Caco-2 (cell line): ENCODE results near the gene RASGEF1B. TPM values are rescaled to one million over a fixed set of nuclear protein-coding genes. Genes with fewer than 3 reads are reported as not detected.

Source experiments
- BruUV-seq: library from RNA; stranded (reverse); fragments of 400-500 nt; replicated peaks from 2 replicates; lab custom pipeline; 2021; lab: Mats Ljungman, UMichigan
- CTCF ChIA-PET: fragments of 300-600 bp; sonication (Branson Sonifier 250); formaldehyde crosslinking; loops from one replicate; lab custom pipeline; 2022; ENCODE audit warnings: antibody characterized with exemption; lab: Charles Lee
- POLR2A ChIA-PET: fragments of 300-600 bp; sonication (Branson Sonifier 250); formaldehyde crosslinking; loops from one replicate; lab custom pipeline; 2022; ENCODE audit warnings: antibody characterized with exemption; lab: Charles Lee
- DNase-seq, 2 experiments: peaks; one replicate each; pipeline versions ENCODE4 v3.0.0 to v3.0.0-alpha.2; 2020 to 2022
- H3K27me3 ChIP-seq: replicated peaks from 2 replicates; pipeline ENCODE4 v1.6.0; 2011; ENCODE audit warnings: low read length; ENCODE audit not compliant: control insufficient read depth, insufficient read depth
- H3K36me3 ChIP-seq: 2 replicates; pipeline ENCODE4 v1.5.1; 2011; ENCODE audit warnings: low read length; ENCODE audit not compliant: control insufficient read depth, insufficient read depth
- H3K4me1 ChIP-seq: fragments of 250-450 bp; sonication (Bioruptor Pico); 2 replicates; pipeline ENCODE4 v1.5.1; 2020; ENCODE audit warnings: mild to moderate bottlenecking
- H3K4me3 ChIP-seq: 2 replicates; pipeline ENCODE4 v1.5.1; 2011; ENCODE audit warnings: low read depth, mild to moderate bottlenecking, control low read depth, low read length
- H3K9me3 ChIP-seq: fragments of 250-450 bp; sonication (Bioruptor Pico); 2 replicates; pipeline ENCODE4 v1.5.1; 2020; ENCODE audit warnings: mild to moderate bottlenecking, moderate library complexity
- H3K27ac Mint-ChIP-seq: one replicate; pipeline ENCODE4 v1.8.0; 2022; ENCODE audit warnings: mixed read lengths; ENCODE audit not compliant: unreplicated experiment
- H3K27me3 Mint-ChIP-seq: one replicate; pipeline ENCODE4 v1.8.0; 2022; ENCODE audit warnings: mixed read lengths; ENCODE audit not compliant: insufficient read depth, unreplicated experiment
- H3K36me3 Mint-ChIP-seq: one replicate; pipeline ENCODE4 v1.8.0; 2022; ENCODE audit warnings: mild to moderate bottlenecking, mixed read lengths; ENCODE audit not compliant: insufficient read depth, unreplicated experiment
- H3K4me1 Mint-ChIP-seq: one replicate; pipeline ENCODE4 v1.8.0; 2022; ENCODE audit warnings: low read depth, mixed read lengths; ENCODE audit not compliant: unreplicated experiment
- H3K4me3 Mint-ChIP-seq: one replicate; pipeline ENCODE4 v1.8.0; 2022; ENCODE audit warnings: mild to moderate bottlenecking, moderate library complexity, mixed read lengths; ENCODE audit not compliant: unreplicated experiment
- H3K9me3 Mint-ChIP-seq: one replicate; pipeline ENCODE4 v1.8.0; 2022; ENCODE audit warnings: mixed read lengths; ENCODE audit not compliant: unreplicated experiment
- intact Hi-C: fragments of 100-400 bp; cut with micrococcal nuclease; formaldehyde crosslinking; loops from one replicate; pipeline ENCODE4 v1.10.0; 2022; ENCODE audit not compliant: unreplicated experiment
- total RNA-seq: library from RNA; stranded (reverse); gene quantifications from 2 replicates; pipeline ENCODE4 v1.2.3, GENCODE V29; 2022
- TF ChIP-seq, protein P1 (sequence below), 2 experiments: fragments of 200-600 bp in 1 of 2; IDR thresholded peaks; 1 replicate in 1 of 2; 2 replicates in 1 of 2; pipeline versions ENCODE4 v1.5.1 to v1.8.0; 2011 to 2022; ENCODE audit warnings: antibody characterized with exemption in 1 of 2, control low read depth in 1 of 2, inconsistent platforms in 1 of 2, low read depth in 1 of 2, low read length in 1 of 2, mild to moderate bottlenecking in 1 of 2, moderate library complexity in 1 of 2; ENCODE audit not compliant: insufficient read depth in 1 of 2, severe bottlenecking in 1 of 2, unreplicated experiment in 1 of 2

The RASGEF1B gene
- total RNA-seq, 1 experiment from 2014 or later: 32.3 TPM

GRCh38 chr4:81412946-81413495, 58.7 kb downstream of the RASGEF1B start:
- TF ChIP-seq, protein P1, sequence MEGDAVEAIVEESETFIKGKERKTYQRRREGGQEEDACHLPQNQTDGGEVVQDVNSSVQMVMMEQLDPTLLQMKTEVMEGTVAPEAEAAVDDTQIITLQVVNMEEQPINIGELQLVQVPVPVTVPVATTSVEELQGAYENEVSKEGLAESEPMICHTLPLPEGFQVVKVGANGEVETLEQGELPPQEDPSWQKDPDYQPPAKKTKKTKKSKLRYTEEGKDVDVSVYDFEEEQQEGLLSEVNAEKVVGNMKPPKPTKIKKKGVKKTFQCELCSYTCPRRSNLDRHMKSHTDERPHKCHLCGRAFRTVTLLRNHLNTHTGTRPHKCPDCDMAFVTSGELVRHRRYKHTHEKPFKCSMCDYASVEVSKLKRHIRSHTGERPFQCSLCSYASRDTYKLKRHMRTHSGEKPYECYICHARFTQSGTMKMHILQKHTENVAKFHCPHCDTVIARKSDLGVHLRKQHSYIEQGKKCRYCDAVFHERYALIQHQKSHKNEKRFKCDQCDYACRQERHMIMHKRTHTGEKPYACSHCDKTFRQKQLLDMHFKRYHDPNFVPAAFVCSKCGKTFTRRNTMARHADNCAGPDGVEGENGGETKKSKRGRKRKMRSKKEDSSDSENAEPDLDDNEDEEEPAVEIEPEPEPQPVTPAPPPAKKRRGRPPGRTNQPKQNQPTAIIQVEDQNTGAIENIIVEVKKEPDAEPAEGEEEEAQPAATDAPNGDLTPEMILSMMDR (IDR thresholded peaks at IDR 0.05; ENCODE audit: insufficient read depth in 1 of 2, low read depth in 1 of 2, low read length in 1 of 2, severe bottlenecking in 1 of 2, unreplicated experiment in 1 of 2): no peak
- Mint-ChIP-seq H3K36me3 (no peaks in the 10 kb centered on the region), H3K9me3 (peaks cover 19% of the 10 kb centered on the region), H3K27me3 (no peaks in the 10 kb centered on the region), H3K4me1 (no peaks in the 10 kb centered on the region), H3K4me3 (no peak overlapping the region), H3K27ac (no peak overlapping the region)
- no peak for DNase-seq
- no peak overlapping the region for H3K4me3 ChIP-seq
- CTCF ChIA-PET: no interaction called here
- no peaks in the 10 kb centered on the region for H3K9me3 ChIP-seq
- POLR2A ChIA-PET: no interaction called here
- intact Hi-C loops: no loop called here
- no peaks in the 10 kb centered on the region for H3K27me3 ChIP-seq
- H3K36me3 ChIP-seq: no peaks in the 10 kb centered on the region
- BruUV-seq: no TSS peak
- H3K4me1 ChIP-seq: no peaks in the 10 kb centered on the region

DNA sequence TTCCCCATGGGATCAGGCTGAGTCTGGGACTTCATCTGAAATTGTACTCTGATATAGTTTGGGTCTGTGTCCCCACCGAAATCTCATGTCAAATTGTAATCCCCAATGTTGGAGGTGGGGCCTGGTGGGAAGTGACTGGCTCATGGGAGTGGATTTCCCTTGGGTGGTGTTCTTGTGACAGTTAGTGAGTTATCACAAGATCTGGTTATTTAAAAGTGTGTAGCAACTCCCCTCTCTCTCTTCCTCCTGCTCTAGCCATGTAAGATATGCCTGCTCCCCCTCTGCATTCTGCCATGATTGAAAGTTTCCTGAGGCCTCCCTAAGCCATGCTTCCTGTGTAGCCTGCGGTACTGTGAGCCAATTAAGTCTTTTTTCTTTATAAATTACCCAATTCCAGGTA, 61.0 kb downstream of the RASGEF1B start:
- Histone ChIP-seq H3K4me3 (no peak overlapping the region), H3K9me3 (no peaks in the 10 kb centered on the region), H3K27me3 (no peaks in the 10 kb centered on the region), H3K36me3 (no peaks in the 10 kb centered on the region), H3K4me1 (no peaks in the 10 kb centered on the region)
- no peak overlapping the region for H3K27ac Mint-ChIP-seq
- no peaks in the 10 kb centered on the region for H3K36me3 Mint-ChIP-seq
- ChIA-PET CTCF (no interaction called here), POLR2A (no interaction called here)
- no peak overlapping the region for H3K4me3 Mint-ChIP-seq
- TF ChIP-seq, protein P1 (IDR thresholded peaks at IDR 0.05; ENCODE audit: insufficient read depth in 1 of 2, low read depth in 1 of 2, low read length in 1 of 2, severe bottlenecking in 1 of 2, unreplicated experiment in 1 of 2): no peak
- no peak for DNase-seq
- intact Hi-C loops: no loop called here
- peaks cover 19% of the 10 kb centered on the region for H3K9me3 Mint-ChIP-seq
- no TSS peak for BruUV-seq
- no peaks in the 10 kb centered on the region for H3K4me1 Mint-ChIP-seq
- H3K27me3 Mint-ChIP-seq: no peaks in the 10 kb centered on the region

DNA sequence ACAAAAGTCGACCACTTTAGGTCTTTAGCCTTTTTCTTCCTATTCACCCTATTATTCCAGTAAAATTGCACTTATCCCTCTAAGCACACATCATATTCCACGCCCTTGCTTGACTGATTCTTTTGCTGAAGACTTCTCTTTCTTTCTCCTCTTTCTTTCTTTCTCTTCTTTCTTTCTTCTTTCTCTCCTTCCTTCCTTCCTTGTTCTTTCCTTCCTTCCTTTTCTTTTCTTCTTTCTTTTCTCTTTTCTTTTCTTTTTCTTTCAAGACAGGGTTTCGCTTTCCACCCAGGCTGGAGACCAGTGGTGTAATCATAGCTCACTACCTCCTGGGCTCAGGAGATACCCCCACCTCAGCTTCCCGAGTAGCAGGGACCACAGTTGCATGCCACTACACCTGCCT, 61.9 kb downstream of the RASGEF1B start:
- Histone ChIP-seq H3K27me3 (no peaks in the 10 kb centered on the region), H3K9me3 (no peaks in the 10 kb centered on the region), H3K4me3 (no peak overlapping the region), H3K4me1 (no peaks in the 10 kb centered on the region), H3K36me3 (no peaks in the 10 kb centered on the region)
- no TSS peak for BruUV-seq
- TF ChIP-seq, protein P1 (IDR thresholded peaks at IDR 0.05; ENCODE audit: insufficient read depth in 1 of 2, low read depth in 1 of 2, low read length in 1 of 2, severe bottlenecking in 1 of 2, unreplicated experiment in 1 of 2): no peak
- no peak for DNase-seq
- Mint-ChIP-seq H3K27me3 (no peaks in the 10 kb centered on the region), H3K27ac (no peak overlapping the region), H3K4me3 (no peak overlapping the region), H3K4me1 (no peaks in the 10 kb centered on the region), H3K36me3 (no peaks in the 10 kb centered on the region), H3K9me3 (peaks cover 19% of the 10 kb centered on the region)
- POLR2A ChIA-PET: no interaction called here
- CTCF ChIA-PET: interaction anchor here (0.7 kb wide), 1 partner anchor 298 kb away, joined by 3 read pairs; no protein-coding TSS in a partner anchor
- intact Hi-C loops: no loop called here
